BJ (cell line): ENCODE data around the gene CNTN5. TPM values are rescaled to one million over a fixed set of nuclear protein-coding genes. Genes with fewer than 3 reads are reported as not detected.

Experiments used
- CTCF ChIA-PET: fragments of 350-600 bp; formaldehyde crosslinking; extraction: SDS; loops from one replicate; lab custom pipeline; 2021; ENCODE audit warnings: antibody characterized with exemption, inconsistent platforms; lab: Yijun Ruan, JAX
- POLR2A ChIA-PET: fragments of 300-600 bp; sonication (Branson Sonifier 250); formaldehyde crosslinking; extraction: SDS; loops from one replicate; lab custom pipeline; 2021; ENCODE audit warnings: antibody characterized with exemption; lab: Charles Lee
- DNase-seq: peaks from one replicate; pipeline ENCODE4 v3.0.0-alpha.2; 2011; ENCODE audit warnings: low read depth
- H3K27me3 ChIP-seq: 2 replicates; pipeline ENCODE4 v1.6.0; 2011; ENCODE audit warnings: low read length; ENCODE audit not compliant: control insufficient read depth, insufficient read depth
- H3K36me3 ChIP-seq: 2 replicates; pipeline ENCODE4 v1.5.1; 2011; ENCODE audit warnings: low read length; ENCODE audit not compliant: control insufficient read depth, insufficient read depth
- H3K4me3 ChIP-seq: 2 replicates; pipeline ENCODE4 v1.5.1; 2011; ENCODE audit warnings: low read depth, mild to moderate bottlenecking, control low read depth, low read length
- polyA plus RNA-seq: library from polyadenylated mRNA; depleted of rRNA; stranded (reverse); fragments of >200 nt; gene quantifications from 2 replicates; pipeline ENCODE4 v1.2.3, GENCODE V29; 2011
- TF ChIP-seq, protein P1 (sequence below): IDR thresholded peaks from 2 replicates; pipeline ENCODE4 v1.5.1; 2011; ENCODE audit warnings: low read depth, mild to moderate bottlenecking, control low read depth, inconsistent platforms, low read length, moderate library complexity; ENCODE audit not compliant: insufficient read depth

CNTN5 gene
- polyA plus RNA-seq, 1 experiment = not detected

DNA sequence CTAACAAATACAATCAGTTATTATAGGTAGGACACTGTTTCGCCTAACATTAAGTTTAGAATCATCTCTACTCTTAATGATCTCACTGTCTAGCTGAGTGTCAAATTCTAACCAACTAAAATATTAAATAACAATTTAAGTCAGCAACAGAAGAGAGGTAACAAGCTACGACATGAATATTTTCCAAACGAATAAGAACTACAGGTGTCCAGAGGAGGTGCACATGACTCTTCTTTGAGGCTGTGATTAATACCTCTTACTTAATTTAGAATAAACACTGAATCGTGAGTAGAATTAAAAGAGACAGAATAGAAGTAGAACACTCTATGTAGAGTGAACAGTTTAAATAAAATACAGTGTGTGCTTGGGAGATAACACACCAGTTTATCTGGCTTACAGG, 1047.4 kb downstream of the CNTN5 start:
- POLR2A ChIA-PET = no interaction called here
- no peaks in the 10 kb centered on the region for H3K27me3 ChIP-seq
- H3K36me3 ChIP-seq = no peaks in the 10 kb centered on the region
- no peak overlapping the region for H3K4me3 ChIP-seq
- TF ChIP-seq, protein P1, sequence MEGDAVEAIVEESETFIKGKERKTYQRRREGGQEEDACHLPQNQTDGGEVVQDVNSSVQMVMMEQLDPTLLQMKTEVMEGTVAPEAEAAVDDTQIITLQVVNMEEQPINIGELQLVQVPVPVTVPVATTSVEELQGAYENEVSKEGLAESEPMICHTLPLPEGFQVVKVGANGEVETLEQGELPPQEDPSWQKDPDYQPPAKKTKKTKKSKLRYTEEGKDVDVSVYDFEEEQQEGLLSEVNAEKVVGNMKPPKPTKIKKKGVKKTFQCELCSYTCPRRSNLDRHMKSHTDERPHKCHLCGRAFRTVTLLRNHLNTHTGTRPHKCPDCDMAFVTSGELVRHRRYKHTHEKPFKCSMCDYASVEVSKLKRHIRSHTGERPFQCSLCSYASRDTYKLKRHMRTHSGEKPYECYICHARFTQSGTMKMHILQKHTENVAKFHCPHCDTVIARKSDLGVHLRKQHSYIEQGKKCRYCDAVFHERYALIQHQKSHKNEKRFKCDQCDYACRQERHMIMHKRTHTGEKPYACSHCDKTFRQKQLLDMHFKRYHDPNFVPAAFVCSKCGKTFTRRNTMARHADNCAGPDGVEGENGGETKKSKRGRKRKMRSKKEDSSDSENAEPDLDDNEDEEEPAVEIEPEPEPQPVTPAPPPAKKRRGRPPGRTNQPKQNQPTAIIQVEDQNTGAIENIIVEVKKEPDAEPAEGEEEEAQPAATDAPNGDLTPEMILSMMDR = no peak
- no peak for DNase-seq
- CTCF ChIA-PET = no interaction called here

GRCh38 chr11:100072131-100072530, 1051.4 kb downstream of the CNTN5 start:
- POLR2A ChIA-PET = no interaction called here
- no peaks in the 10 kb centered on the region for H3K27me3 ChIP-seq
- no peak for DNase-seq
- H3K36me3 ChIP-seq = no peaks in the 10 kb centered on the region
- CTCF ChIA-PET = no interaction called here
- no peak overlapping the region for H3K4me3 ChIP-seq
- TF ChIP-seq, protein P1 = no peak

GRCh38 chr11:100080381-100080780, 1059.6 kb downstream of the CNTN5 start:
- Histone ChIP-seq H3K27me3 (no peaks in the 10 kb centered on the region), H3K4me3 (no peak overlapping the region), H3K36me3 (no peaks in the 10 kb centered on the region)
- CTCF ChIA-PET = no interaction called here
- no peak for DNase-seq
- TF ChIP-seq, protein P1 = no peak
- POLR2A ChIA-PET = no interaction called here

- ChIA-PET POLR2A (no interaction called here), CTCF (no interaction called here)
- Histone ChIP-seq H3K4me3 (no peak overlapping the region), H3K36me3 (no peaks in the 10 kb centered on the region), H3K27me3 (no peaks in the 10 kb centered on the region)
- TF ChIP-seq, protein P1 = no peak
- DNase-seq = no peak
These were observed 1060.1 kb downstream of the CNTN5 start for GRCh38 chr11:100080821-100081220.

GRCh38 chr11:100093698-100094097, 1072.9 kb downstream of the CNTN5 start:
- TF ChIP-seq, protein P1 = no peak
- no peak for DNase-seq
- POLR2A ChIA-PET = no interaction called here
- Histone ChIP-seq H3K36me3 (no peaks in the 10 kb centered on the region), H3K4me3 (no peak overlapping the region), H3K27me3 (no peaks in the 10 kb centered on the region)
- CTCF ChIA-PET = no interaction called here
